Body of pancreas (tissue), 4 donors: ENCODE results near the gene CXCR6. TPM values are rescaled to one million over a fixed set of nuclear protein-coding genes. Genes with fewer than 3 reads are reported as not detected.

Source experiments
- ATAC-seq: fragments of 150-250 bp; one replicate; pipeline ENCODE4 v1.9.1; 2016
- DNase-seq, 4 donors: peaks; one replicate each; pipeline ENCODE4 v3.0.0-alpha.2; 2019
- H3K27ac ChIP-seq, 4 donors: fragments of 200-600 bp; sonication (generic); 1 replicate in 3 of 4; 2 replicates in 1 of 4; pipeline versions ENCODE4 v1.5.1 to v1.6.1; 2016 to 2019; ENCODE audit warnings: mild to moderate bottlenecking in 1 of 4, mixed read lengths in 1 of 4, moderate library complexity in 1 of 4
- H3K27me3 ChIP-seq, 2 donors: fragments of 200-600 bp; sonication (generic); one replicate each; pipeline ENCODE4 v1.6.0; 2016; ENCODE audit warnings: mild to moderate bottlenecking in 1 of 2
- H3K36me3 ChIP-seq, 2 donors: fragments of 200-600 bp; sonication (generic); replicated peaks in 1 of 2; 2 replicates each; pipeline ENCODE4 v1.5.1; 2016; ENCODE audit warnings: low read depth in 2 of 2; ENCODE audit not compliant: insufficient read depth in 1 of 2
- H3K4me1 ChIP-seq: fragments of 200-600 bp; sonication (generic); one replicate; pipeline ENCODE4 v1.6.0; 2016
- H3K4me3 ChIP-seq, 2 donors: fragments of 200-600 bp; sonication (generic); 1 replicate in 1 of 2; 2 replicates in 1 of 2; pipeline ENCODE4 v1.5.1; 2016 to 2019
- H3K9me3 ChIP-seq, 3 donors: fragments of 200-600 bp; sonication (generic); 1 replicate in 2 of 3; 2 replicates in 1 of 3; pipeline ENCODE4 v1.5.1; 2016
- CTCF ChIP-seq, 7 experiments: fragments of 450-650 bp in 4 of 7; fragments of 200-600 bp in 3 of 7; sonication (generic) in 3 of 7; IDR thresholded peaks; one replicate each; pipeline ENCODE4 v1.5.1; 2016 to 2019; ENCODE audit warnings: antibody characterized with exemption in 7 of 7
- POLR2A ChIP-seq, 3 donors: fragments of 450-650 bp; IDR thresholded peaks; one replicate each; pipeline ENCODE4 v1.6.1; 2016; ENCODE audit warnings: antibody characterized with exemption in 3 of 3, mild to moderate bottlenecking in 2 of 3
- WGBS, 2 donors: methylation state at CpG; one replicate each; pipeline ENCODE4 v1.1.5; 2017; 5-methylcytosine and 5-hydroxymethylcytosine counted together
- intact Hi-C: fragments of 100-400 bp; cut with DNase I; formaldehyde crosslinking; loops from one replicate; pipeline ENCODE4 v1.15.1; 2023
- total RNA-seq, 2 donors: library from RNA; depleted of rRNA; stranded (reverse); fragments of >200 nt; gene quantifications; one replicate each; pipeline ENCODE4 v1.1.0, GENCODE V29; 2016

The CXCR6 gene
- total RNA-seq, 2 donors from 2014 or later: 2.9 TPM; not detected in 1

DNA sequence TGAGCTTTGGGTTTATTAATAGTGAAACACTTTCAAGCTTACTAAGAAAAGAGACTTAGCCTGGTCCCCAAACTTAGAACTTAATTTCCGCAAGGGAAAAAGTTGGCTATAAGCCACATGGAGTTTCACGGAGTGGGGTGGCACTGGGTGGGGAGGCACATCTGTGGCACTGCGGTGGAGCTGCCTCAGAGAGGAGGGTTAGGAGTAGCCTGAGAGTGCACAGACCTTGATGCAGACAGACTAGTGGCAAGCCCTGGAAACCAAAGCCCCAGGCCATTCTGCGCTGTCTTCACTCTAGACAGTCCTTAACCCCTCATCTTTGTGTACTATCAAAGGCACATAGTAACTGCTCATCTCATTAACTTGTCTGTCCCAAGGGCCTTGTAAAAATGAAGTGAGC lies 22.0 kb downstream of the CXCR6 start:
- Histone ChIP-seq H3K9me3 (no peaks in the 10 kb centered on the region), H3K27ac (no peak overlapping the region), H3K4me3 (no peak overlapping the region), H3K36me3 (peaks cover 48 to 58% of the 10 kb centered on the region in 2 donors), H3K27me3 (no peaks in the 10 kb centered on the region), H3K4me1 (no peaks in the 10 kb centered on the region)
- TF ChIP-seq POLR2A (IDR thresholded peaks at IDR 0.05) (no peak), CTCF (IDR thresholded peaks at IDR 0.05) (no peak)
- DNase-seq (no peak), ATAC-seq (no peak)
- WGBS, 2 donors: 86 to 91% methylated on average over 3 to 4 of the region's 4 CpGs
- intact Hi-C loops: no loop called here

DNA sequence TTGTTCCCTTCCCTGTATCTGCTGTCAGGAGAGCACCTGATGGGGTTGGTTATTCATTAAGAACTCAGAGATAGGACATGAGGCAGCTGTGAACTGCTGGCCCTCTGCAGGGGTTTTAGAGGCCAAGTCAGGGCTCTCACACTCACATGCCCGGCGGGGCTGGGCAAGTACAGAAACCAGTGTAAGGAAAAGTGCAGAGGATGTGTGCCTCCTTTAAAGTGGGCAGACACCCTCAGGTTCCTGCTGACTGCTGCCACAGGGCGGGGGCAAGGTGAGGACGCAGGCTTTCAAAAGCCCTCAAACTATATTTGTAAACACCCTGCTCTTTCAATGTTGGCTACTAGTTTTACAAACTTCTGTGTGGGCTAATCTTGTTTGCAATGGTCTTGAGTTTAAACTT lies 22.4 kb downstream of the CXCR6 start:
- 70 to 84% methylated on average over 4 of the region's 4 CpGs for WGBS, 2 donors
- DNase-seq: no peak
- no peaks in the 10 kb centered on the region for H3K4me1 ChIP-seq
- H3K9me3 ChIP-seq: no peaks in the 10 kb centered on the region
- ATAC-seq: no peak
- TF ChIP-seq POLR2A (IDR thresholded peaks at IDR 0.05) (no peak), CTCF (IDR thresholded peaks at IDR 0.05) (no peak)
- H3K36me3 ChIP-seq: peaks cover 44 to 56% of the 10 kb centered on the region in 2 donors
- intact Hi-C loops: no loop called here
- H3K4me3 ChIP-seq: no peak overlapping the region
- no peaks in the 10 kb centered on the region for H3K27me3 ChIP-seq
- no peak overlapping the region for H3K27ac ChIP-seq

- DNase-seq (no peak), ATAC-seq (no peak)
- Histone ChIP-seq H3K27ac (no peak overlapping the region), H3K4me3 (no peak overlapping the region), H3K4me1 (no peaks in the 10 kb centered on the region), H3K36me3 (peaks cover 38 to 51% of the 10 kb centered on the region in 2 donors), H3K9me3 (no peaks in the 10 kb centered on the region), H3K27me3 (no peaks in the 10 kb centered on the region)
- WGBS, 2 donors: 90 to 93% methylated on average over 16 to 17 of the region's 17 CpGs
- TF ChIP-seq POLR2A (IDR thresholded peaks at IDR 0.05) (no peak), CTCF (IDR thresholded peaks at IDR 0.05) (no peak)
- intact Hi-C loops: no loop called here
Observed at GRCh38 chr3:45966371-45966791, 23.1 kb downstream of the CXCR6 start.

DNA sequence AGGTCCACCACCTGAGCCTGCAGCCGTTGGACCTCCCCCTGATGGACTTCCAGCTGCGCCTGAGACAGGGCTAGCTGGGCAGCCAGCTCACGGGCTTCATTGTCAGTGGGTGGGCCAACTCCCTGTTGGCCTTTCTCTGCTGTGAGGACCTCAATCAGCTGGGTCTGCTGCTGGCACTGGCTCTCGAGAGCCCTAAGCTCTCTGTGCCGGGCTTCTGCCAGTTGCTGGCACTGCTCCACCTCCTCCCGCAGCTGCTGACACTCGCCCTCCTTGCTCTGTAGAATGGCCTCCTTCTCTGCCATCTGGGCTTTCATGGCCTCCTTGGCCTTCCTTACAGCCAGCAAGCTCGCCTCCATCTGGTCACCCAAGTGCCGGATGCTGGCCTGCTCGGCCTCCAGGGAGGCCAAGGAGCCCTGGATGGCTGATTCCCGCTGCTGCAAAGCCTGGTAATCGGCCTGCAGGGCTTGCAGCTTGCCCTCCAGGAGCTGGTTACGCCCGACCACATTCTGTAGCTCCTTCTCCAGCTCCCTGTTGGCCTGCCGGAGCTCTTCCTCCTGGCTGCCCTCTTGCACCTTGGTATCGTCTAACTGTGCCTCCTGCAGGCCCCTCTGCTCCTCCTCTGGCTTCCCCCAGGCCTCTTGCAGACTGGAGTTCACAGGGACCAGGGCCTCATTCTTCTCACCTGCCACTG lies 23.8 kb downstream of the CXCR6 start:
- ATAC-seq: no peak
- DNase-seq: no peak
- WGBS, 2 donors: 50 to 76% methylated on average over 2 to 16 of the region's 16 CpGs
- intact Hi-C loops: no loop called here
- Histone ChIP-seq H3K4me1 (no peaks in the 10 kb centered on the region), H3K36me3 (peaks cover 31 to 51% of the 10 kb centered on the region in 2 donors), H3K4me3 (no peak overlapping the region), H3K27ac (no peak overlapping the region), H3K27me3 (no peaks in the 10 kb centered on the region), H3K9me3 (no peaks in the 10 kb centered on the region)
- no peak for TF ChIP-seq CTCF (IDR thresholded peaks at IDR 0.05)
- no peak for TF ChIP-seq POLR2A (IDR thresholded peaks at IDR 0.05)

DNA sequence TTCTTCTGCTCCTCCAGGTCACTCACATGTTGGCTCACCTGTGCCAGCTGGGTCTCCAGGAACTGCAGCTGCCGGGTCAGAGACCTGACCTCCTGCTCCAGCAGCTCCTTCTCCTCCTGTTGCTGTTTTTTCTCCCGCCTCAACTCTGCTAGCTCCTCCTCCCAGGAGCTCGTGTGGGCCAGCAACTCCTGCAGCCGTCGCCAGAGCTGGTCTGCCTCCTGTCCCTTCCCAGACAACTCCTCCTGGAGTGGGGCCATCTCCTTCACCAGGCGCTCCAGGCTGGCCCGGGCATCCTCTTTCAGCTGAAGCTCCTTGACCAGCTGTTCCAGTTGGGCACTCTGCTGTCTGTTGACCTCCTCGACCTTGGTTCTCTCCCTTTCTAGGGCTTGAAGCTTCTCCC lies 24.5 kb downstream of the CXCR6 start:
- WGBS, 2 donors: 67 to 77% methylated on average over 7 to 8 of the region's 8 CpGs
- H3K27me3 ChIP-seq: no peaks in the 10 kb centered on the region
- H3K4me3 ChIP-seq: no peak overlapping the region
- H3K27ac ChIP-seq: no peak overlapping the region
- intact Hi-C loops: no loop called here
- peaks cover 27 to 51% of the 10 kb centered on the region in 2 donors for H3K36me3 ChIP-seq
- DNase-seq (no peak), ATAC-seq (no peak)
- H3K4me1 ChIP-seq: no peaks in the 10 kb centered on the region
- no peaks in the 10 kb centered on the region for H3K9me3 ChIP-seq
- TF ChIP-seq CTCF (IDR thresholded peaks at IDR 0.05): no peak
- no peak for TF ChIP-seq POLR2A (IDR thresholded peaks at IDR 0.05)
